SK-N-SH treated with all-trans-retinoic acid at 6 μM for 48 hours (cell line): ENCODE data around the gene TAS2R30.

Source experiments
- ATAC-seq: fragments of 200-7000 bp; cut with Tn5 transposase; 3 replicates; pipeline ENCODE4 v1.9.1; 2020; ENCODE audit warnings: mild to moderate bottlenecking, moderate library complexity
- BACH2 ChIP-seq: fragments of 250-450 bp; sonication (Bioruptor Pico); IDR thresholded peaks from 2 replicates; pipeline ENCODE4 v1.9.0; 2021; ENCODE audit warnings: mild to moderate bottlenecking, borderline replicate concordance
- CSDC2 ChIP-seq: fragments of 250-450 bp; sonication (Bioruptor Pico); IDR thresholded peaks from 2 replicates; pipeline ENCODE4 v1.5.0; 2020; ENCODE audit warnings: mild to moderate bottlenecking, moderate library complexity
- CSRNP3 ChIP-seq: fragments of 250-450 bp; sonication (Bioruptor Pico); IDR thresholded peaks from 2 replicates; pipeline ENCODE4 v1.5.1; 2021; ENCODE audit warnings: mild to moderate bottlenecking, moderate library complexity
- ESRRG ChIP-seq: fragments of 250-450 bp; sonication (Bioruptor Pico); IDR thresholded peaks from 2 replicates; pipeline ENCODE4 v1.6.1; 2021; ENCODE audit warnings: mild to moderate bottlenecking
- OSR1 ChIP-seq: fragments of 250-450 bp; sonication (Bioruptor Pico); IDR thresholded peaks from 2 replicates; pipeline ENCODE4 v1.8.0; 2022; ENCODE audit warnings: moderate library complexity, mild to moderate bottlenecking, inconsistent platforms
- PATZ1 ChIP-seq: fragments of 250-450 bp; sonication (Bioruptor Pico); IDR thresholded peaks from 2 replicates; pipeline ENCODE4 v1.8.0; 2020; ENCODE audit warnings: mild to moderate bottlenecking, moderate library complexity, borderline replicate concordance
- POU6F1 ChIP-seq: fragments of 250-450 bp; sonication (Bioruptor Pico); IDR thresholded peaks from 2 replicates; pipeline ENCODE4 v1.8.0; 2021; ENCODE audit warnings: low read depth, mild to moderate bottlenecking, moderate library complexity, borderline replicate concordance
- PPARA ChIP-seq: fragments of 250-450 bp; sonication (Bioruptor Pico); IDR thresholded peaks from 2 replicates; pipeline ENCODE4 v1.5.0; 2020; ENCODE audit warnings: mild to moderate bottlenecking, borderline replicate concordance
- RARB ChIP-seq: fragments of 250-450 bp; sonication (Bioruptor Pico); IDR thresholded peaks from 2 replicates; pipeline ENCODE4 v1.8.0; 2021; ENCODE audit warnings: mild to moderate bottlenecking, moderate library complexity
- ZC3H10 ChIP-seq: fragments of 250-450 bp; sonication (Bioruptor Pico); IDR thresholded peaks from 2 replicates; pipeline ENCODE4 v1.5.1; 2021; ENCODE audit warnings: mild to moderate bottlenecking, moderate library complexity
- ZFP3 ChIP-seq: fragments of 250-450 bp; sonication (Bioruptor Pico); IDR thresholded peaks from 2 replicates; pipeline ENCODE4 v1.5.0; 2020; ENCODE audit warnings: mild to moderate bottlenecking, moderate library complexity
- ZFP30 ChIP-seq: fragments of 450-650 bp; formaldehyde crosslinking; IDR thresholded peaks from 2 replicates; pipeline ENCODE4 v1.5.0; 2022; ENCODE audit warnings: mild to moderate bottlenecking, moderate library complexity
- ZNF565 ChIP-seq: fragments of 450-650 bp; formaldehyde crosslinking; conservative IDR thresholded peaks from 2 replicates; pipeline ENCODE4 v1.5.0; 2020; ENCODE audit warnings: low read depth, mild to moderate bottlenecking, moderate library complexity
- ZNF8 ChIP-seq: fragments of 450-650 bp; formaldehyde crosslinking; IDR thresholded peaks from 2 replicates; pipeline ENCODE4 v1.5.0; 2020; ENCODE audit warnings: mild to moderate bottlenecking, moderate library complexity
- TF ChIP-seq, protein P1 (sequence below): fragments of 250-450 bp; sonication (Bioruptor Pico); IDR thresholded peaks from 2 replicates; pipeline ENCODE4 v1.5.1; 2020; ENCODE audit warnings: low read depth, mild to moderate bottlenecking, moderate library complexity
- TF ChIP-seq, protein P2 (sequence below): fragments of 250-450 bp; sonication (Bioruptor Pico); IDR thresholded peaks from 2 replicates; pipeline ENCODE4 v1.5.0; 2020; ENCODE audit warnings: mild to moderate bottlenecking, moderate library complexity

The TAS2R30 gene

GRCh38 chr12:11182529-11182928, 48.1 kb upstream of the TAS2R30 start:
- no peak for TF ChIP-seq RARB (CRISPR knock-in tag)
- TF ChIP-seq, all 23 proteins: peak for 0
- ATAC-seq: no peak

- ATAC-seq: no peak
- no peak for TF ChIP-seq ZNF565 (CRISPR knock-in tag)
- no peak for TF ChIP-seq ZFP30 (CRISPR knock-in tag)
- TF ChIP-seq CSDC2 (CRISPR knock-in tag): no peak
Measured at GRCh38 chr12:11178250-11178649, 43.8 kb upstream of the TAS2R30 start.

- TF ChIP-seq RARB (CRISPR knock-in tag) (no peak), CSDC2 (CRISPR knock-in tag) (no peak), ESRRG (no peak), PATZ1 (CRISPR knock-in tag) (no peak), POU6F1 (CRISPR knock-in tag) (no peak), CSRNP3 (CRISPR knock-in tag) (no peak), ZNF565 (CRISPR knock-in tag) (no peak)
- no peak for ATAC-seq
Measured at GRCh38 chr12:11174022-11174421, 39.6 kb upstream of the TAS2R30 start.

- no peak for TF ChIP-seq ESRRG
- TF ChIP-seq PPARA (CRISPR knock-in tag): no peak
- TF ChIP-seq PATZ1 (CRISPR knock-in tag): no peak
- TF ChIP-seq ZNF8 (CRISPR knock-in tag): no peak
- TF ChIP-seq OSR1 (CRISPR knock-in tag): no peak
- no peak for TF ChIP-seq CSRNP3 (CRISPR knock-in tag)
- TF ChIP-seq, protein P1, sequence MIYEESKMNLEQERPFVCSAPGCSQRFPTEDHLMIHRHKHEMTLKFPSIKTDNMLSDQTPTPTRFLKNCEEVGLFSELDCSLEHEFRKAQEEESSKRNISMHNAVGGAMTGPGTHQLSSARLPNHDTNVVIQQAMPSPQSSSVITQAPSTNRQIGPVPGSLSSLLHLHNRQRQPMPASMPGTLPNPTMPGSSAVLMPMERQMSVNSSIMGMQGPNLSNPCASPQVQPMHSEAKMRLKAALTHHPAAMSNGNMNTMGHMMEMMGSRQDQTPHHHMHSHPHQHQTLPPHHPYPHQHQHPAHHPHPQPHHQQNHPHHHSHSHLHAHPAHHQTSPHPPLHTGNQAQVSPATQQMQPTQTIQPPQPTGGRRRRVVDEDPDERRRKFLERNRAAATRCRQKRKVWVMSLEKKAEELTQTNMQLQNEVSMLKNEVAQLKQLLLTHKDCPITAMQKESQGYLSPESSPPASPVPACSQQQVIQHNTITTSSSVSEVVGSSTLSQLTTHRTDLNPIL: no peak
- no peak for TF ChIP-seq BACH2 (CRISPR knock-in tag)
- TF ChIP-seq ZFP30 (CRISPR knock-in tag): no peak
- TF ChIP-seq ZC3H10: no peak
- no peak for TF ChIP-seq ZFP3 (CRISPR knock-in tag)
- TF ChIP-seq, protein P2, sequence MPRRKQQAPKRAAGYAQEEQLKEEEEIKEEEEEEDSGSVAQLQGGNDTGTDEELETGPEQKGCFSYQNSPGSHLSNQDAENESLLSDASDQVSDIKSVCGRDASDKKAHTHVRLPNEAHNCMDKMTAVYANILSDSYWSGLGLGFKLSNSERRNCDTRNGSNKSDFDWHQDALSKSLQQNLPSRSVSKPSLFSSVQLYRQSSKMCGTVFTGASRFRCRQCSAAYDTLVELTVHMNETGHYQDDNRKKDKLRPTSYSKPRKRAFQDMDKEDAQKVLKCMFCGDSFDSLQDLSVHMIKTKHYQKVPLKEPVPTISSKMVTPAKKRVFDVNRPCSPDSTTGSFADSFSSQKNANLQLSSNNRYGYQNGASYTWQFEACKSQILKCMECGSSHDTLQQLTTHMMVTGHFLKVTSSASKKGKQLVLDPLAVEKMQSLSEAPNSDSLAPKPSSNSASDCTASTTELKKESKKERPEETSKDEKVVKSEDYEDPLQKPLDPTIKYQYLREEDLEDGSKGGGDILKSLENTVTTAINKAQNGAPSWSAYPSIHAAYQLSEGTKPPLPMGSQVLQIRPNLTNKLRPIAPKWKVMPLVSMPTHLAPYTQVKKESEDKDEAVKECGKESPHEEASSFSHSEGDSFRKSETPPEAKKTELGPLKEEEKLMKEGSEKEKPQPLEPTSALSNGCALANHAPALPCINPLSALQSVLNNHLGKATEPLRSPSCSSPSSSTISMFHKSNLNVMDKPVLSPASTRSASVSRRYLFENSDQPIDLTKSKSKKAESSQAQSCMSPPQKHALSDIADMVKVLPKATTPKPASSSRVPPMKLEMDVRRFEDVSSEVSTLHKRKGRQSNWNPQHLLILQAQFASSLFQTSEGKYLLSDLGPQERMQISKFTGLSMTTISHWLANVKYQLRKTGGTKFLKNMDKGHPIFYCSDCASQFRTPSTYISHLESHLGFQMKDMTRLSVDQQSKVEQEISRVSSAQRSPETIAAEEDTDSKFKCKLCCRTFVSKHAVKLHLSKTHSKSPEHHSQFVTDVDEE (CRISPR knock-in tag): no peak
- ATAC-seq: peak; percentile 46
Measured at GRCh38 chr12:11171969-11172675, 37.7 kb upstream of the TAS2R30 start.
